ENCODE data around the gene ALMS1. TPM values are rescaled to one million over a fixed set of nuclear protein-coding genes. Genes with fewer than 3 reads are reported as not detected.
"Not testable (repeated sequence)": the region's sequence is repeated elsewhere in the genome, so short reads cannot be mapped to it uniquely, and the experiment has no call there.

The ALMS1 gene
- total and polyA plus RNA-seq, 2 donors (not counting 3 experiments of a cell fraction or from before 2014, with no cell fraction given): 5.7 to 15.4 TPM

GRCh38 chr2:73343992-73344391 is 41.6 kb upstream of the ALMS1 start:
- DNase-seq (ENCODE audit: low read depth, low spot score): no peak
- no peak for FAIRE-seq
- Histone ChIP-seq H3K36me3 (ENCODE audit: control insufficient read depth in 2 of 2, extremely low read depth in 1 of 2, insufficient read depth in 2 of 2, low read length in 2 of 2) (no peaks in the 10 kb centered on the region), H3K4me2 (ENCODE audit: insufficient read depth, low read length) (no peak overlapping the region), H2AFZ (ENCODE audit: low read depth, low read length) (no peak overlapping the region), H4K20me1 (replicated peaks; ENCODE audit: control insufficient read depth, extremely low read depth, insufficient read depth, low read length) (no peaks in the 10 kb centered on the region), H3K9me1 (replicated peaks; ENCODE audit: control insufficient read depth, extremely low read depth, insufficient read depth, low read length) (no peaks in the 10 kb centered on the region), H3K4me1 (ENCODE audit: control insufficient read depth, extremely low read depth, insufficient read depth, low read length) (no peaks in the 10 kb centered on the region), H3K27ac (ENCODE audit: insufficient read depth, low read depth, low read length) (no peak overlapping the region), H3K4me3 (replicated peaks in 1 of 3; ENCODE audit: insufficient read depth in 1 of 3, low read depth in 1 of 3, low read length in 3 of 3) (no peak overlapping the region), H3K79me2 (ENCODE audit: control insufficient read depth, insufficient read depth, low read length) (no peaks in the 10 kb centered on the region), H3K27me3 (ENCODE audit: control insufficient read depth in 2 of 2, insufficient read depth in 2 of 2, low read length in 2 of 2) (peaks cover 2 to 7% of the 10 kb centered on the region in 2 experiments), H3K9ac (replicated peaks; ENCODE audit: extremely low read depth, insufficient read depth, low read length) (no peak overlapping the region), H3K9me3 (replicated peaks; ENCODE audit: control insufficient read depth, insufficient read depth, low read length) (no peaks in the 10 kb centered on the region)
- POLR2A ChIA-PET: no interaction called here
- dilution Hi-C loops (cut with MboI; ENCODE audit: extremely low pct_ligation_motif_present, low sequenced_read_pairs) (no loop called here), intact Hi-C loops (cut with micrococcal nuclease) (no loop called here)
- CTCF ChIA-PET: interaction anchor here (1.6 kb wide), 1 partner anchor 10 kb away, joined by 4 read pairs; no protein-coding TSS in a partner anchor
- no TSS peak for BruUV-seq (replicated peaks)
- TF ChIP-seq EZH2 (IDR thresholded peaks at IDR 0.05; ENCODE audit: borderline replicate concordance, low read depth, low read length, severe bottlenecking): no peak
- TF ChIP-seq POLR2AphosphoS5 (IDR thresholded peaks at IDR 0.05; ENCODE audit: insufficient read depth, low read depth, low read length): no peak
- TF ChIP-seq FOS (IDR thresholded peaks at IDR 0.05; ENCODE audit: borderline replicate concordance, insufficient read depth, low read length): no peak
- TF ChIP-seq, protein P1, sequence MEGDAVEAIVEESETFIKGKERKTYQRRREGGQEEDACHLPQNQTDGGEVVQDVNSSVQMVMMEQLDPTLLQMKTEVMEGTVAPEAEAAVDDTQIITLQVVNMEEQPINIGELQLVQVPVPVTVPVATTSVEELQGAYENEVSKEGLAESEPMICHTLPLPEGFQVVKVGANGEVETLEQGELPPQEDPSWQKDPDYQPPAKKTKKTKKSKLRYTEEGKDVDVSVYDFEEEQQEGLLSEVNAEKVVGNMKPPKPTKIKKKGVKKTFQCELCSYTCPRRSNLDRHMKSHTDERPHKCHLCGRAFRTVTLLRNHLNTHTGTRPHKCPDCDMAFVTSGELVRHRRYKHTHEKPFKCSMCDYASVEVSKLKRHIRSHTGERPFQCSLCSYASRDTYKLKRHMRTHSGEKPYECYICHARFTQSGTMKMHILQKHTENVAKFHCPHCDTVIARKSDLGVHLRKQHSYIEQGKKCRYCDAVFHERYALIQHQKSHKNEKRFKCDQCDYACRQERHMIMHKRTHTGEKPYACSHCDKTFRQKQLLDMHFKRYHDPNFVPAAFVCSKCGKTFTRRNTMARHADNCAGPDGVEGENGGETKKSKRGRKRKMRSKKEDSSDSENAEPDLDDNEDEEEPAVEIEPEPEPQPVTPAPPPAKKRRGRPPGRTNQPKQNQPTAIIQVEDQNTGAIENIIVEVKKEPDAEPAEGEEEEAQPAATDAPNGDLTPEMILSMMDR (IDR thresholded peaks at IDR 0.05; ENCODE audit: extremely low read depth in 1 of 2, insufficient read depth in 1 of 2, low read depth in 1 of 2, low read length in 2 of 2): no peak
- TF ChIP-seq GATA2 (IDR thresholded peaks at IDR 0.05; ENCODE audit: insufficient read depth, insufficient read length, low read depth, low read length): no peak
- TF ChIP-seq, protein P2, sequence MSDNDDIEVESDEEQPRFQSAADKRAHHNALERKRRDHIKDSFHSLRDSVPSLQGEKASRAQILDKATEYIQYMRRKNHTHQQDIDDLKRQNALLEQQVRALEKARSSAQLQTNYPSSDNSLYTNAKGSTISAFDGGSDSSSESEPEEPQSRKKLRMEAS (IDR thresholded peaks at IDR 0.05; ENCODE audit: insufficient read depth, insufficient read length): no peak
- no peak for TF ChIP-seq JUN (IDR thresholded peaks at IDR 0.05; ENCODE audit: borderline replicate concordance, insufficient read depth, insufficient read length, low read depth)
- TF ChIP-seq MYC (IDR thresholded peaks at IDR 0.05; ENCODE audit: low read depth, low read length): no peak
- no peak for TF ChIP-seq POLR2A (IDR thresholded peaks at IDR 0.05; ENCODE audit: low read depth, low read length)

- intact Hi-C loops (cut with micrococcal nuclease); CTCF ChIA-PET; H3K27me3 ChIP-seq (ENCODE audit: control insufficient read depth in 2 of 2, insufficient read depth in 2 of 2, low read length in 2 of 2); POLR2A ChIA-PET; BruUV-seq (replicated peaks); H3K4me1 ChIP-seq (ENCODE audit: control insufficient read depth, extremely low read depth, insufficient read depth, low read length); H3K79me2 ChIP-seq (ENCODE audit: control insufficient read depth, insufficient read depth, low read length); H3K9me3 ChIP-seq (replicated peaks; ENCODE audit: control insufficient read depth, insufficient read depth, low read length); H3K27ac ChIP-seq (ENCODE audit: insufficient read depth, low read depth, low read length); H3K9me1 ChIP-seq (replicated peaks; ENCODE audit: control insufficient read depth, extremely low read depth, insufficient read depth, low read length); H3K4me2 ChIP-seq (ENCODE audit: insufficient read depth, low read length); FAIRE-seq; DNase-seq (ENCODE audit: low read depth, low spot score); H3K9ac ChIP-seq (replicated peaks; ENCODE audit: extremely low read depth, insufficient read depth, low read length); H3K4me3 ChIP-seq (replicated peaks in 1 of 3; ENCODE audit: insufficient read depth in 1 of 3, low read depth in 1 of 3, low read length in 3 of 3); H4K20me1 ChIP-seq (replicated peaks; ENCODE audit: control insufficient read depth, extremely low read depth, insufficient read depth, low read length); H2AFZ ChIP-seq (ENCODE audit: low read depth, low read length); H3K36me3 ChIP-seq (ENCODE audit: control insufficient read depth in 2 of 2, extremely low read depth in 1 of 2, insufficient read depth in 2 of 2, low read length in 2 of 2); dilution Hi-C loops (cut with MboI; ENCODE audit: extremely low pct_ligation_motif_present, low sequenced_read_pairs): not testable (repeated sequence)
Measured at GRCh38 chr2:73344747-73345146, 40.9 kb upstream of the ALMS1 start.
